Measurements from ENCODE around the gene SENP1.

The SENP1 gene

GRCh38 chr12:48015954-48016353 is 89.9 kb downstream of the SENP1 start:
- DNase-seq: no peak

GRCh38 chr12:48015129-48015528 is 90.8 kb downstream of the SENP1 start:
- no peak for DNase-seq

- no peak for DNase-seq
Observed at GRCh38 chr12:48013287-48013686, 92.6 kb downstream of the SENP1 start.

GRCh38 chr12:48012070-48012469 is 93.8 kb downstream of the SENP1 start:
- no peak for DNase-seq

- DNase-seq: no peak
Observed at GRCh38 chr12:48010366-48010970, 95.4 kb downstream of the SENP1 start.

GRCh38 chr12:48009471-48009870 is 96.4 kb downstream of the SENP1 start:
- no peak for DNase-seq

GRCh38 chr12:48008950-48009349 is 96.9 kb downstream of the SENP1 start:
- DNase-seq: no peak

- no peak for DNase-seq
Observed at GRCh38 chr12:48008349-48008748, 97.5 kb downstream of the SENP1 start.

- DNase-seq: no peak
Observed at GRCh38 chr12:48007206-48007605, 98.7 kb downstream of the SENP1 start.

- DNase-seq: no peak
Observed at GRCh38 chr12:48005750-48006021, 100.2 kb downstream of the SENP1 start.

- no peak for DNase-seq
Observed at GRCh38 chr12:48005001-48005749, 100.7 kb downstream of the SENP1 start.

- no peak for DNase-seq
Observed at GRCh38 chr12:48004053-48004941, 101.6 kb downstream of the SENP1 start, which contains the start of gene COL2A1. TSS of gene COL2A1 (minus strand) at chr12:48004476. CDS start at chr12:48004321, 155 bp downstream.

GRCh38 chr12:48003226-48004052 is 102.4 kb downstream of the SENP1 start:
- no peak for DNase-seq

GRCh38 chr12:48002773-48003218 is 103.1 kb downstream of the SENP1 start:
- DNase-seq: no peak

GRCh38 chr12:48002414-48002730 is 103.5 kb downstream of the SENP1 start:
- no peak for DNase-seq

- DNase-seq: no peak
Observed at GRCh38 chr12:48001505-48002413, 104.1 kb downstream of the SENP1 start.

GRCh38 chr12:48000878-48001504 is 104.9 kb downstream of the SENP1 start:
- no peak for DNase-seq

- DNase-seq: no peak
Observed at GRCh38 chr12:47999816-48000215, 106.1 kb downstream of the SENP1 start.

GRCh38 chr12:47997321-47997720 is 108.6 kb downstream of the SENP1 start:
- no peak for DNase-seq

GRCh38 chr12:47995981-47996401 is 109.9 kb downstream of the SENP1 start:
- DNase-seq: no peak

GRCh38 chr12:47993491-47993890 is 112.4 kb downstream of the SENP1 start:
- no peak for DNase-seq
